A549 treated with ZK216348 at 1 μM for 4 hours (cell line): ENCODE data around the gene DOCK6. TPM values are rescaled to one million over a fixed set of nuclear protein-coding genes. Genes with fewer than 3 reads are reported as not detected.

Experiments used
- total RNA-seq: library from RNA; stranded (reverse); fragments of 200-300 nt; extraction: Qiagen RNA extraction; gene quantifications from 5 replicates; pipeline ENCODE4 v1.2.3, GENCODE V29; 2022; ENCODE audit warnings: low read depth

Gene DOCK6
- 5.3 to 11.8 TPM (median 9.6 TPM) in 5 replicates for total RNA-seq

GRCh38 chr19:11261971-11262839 is at the start of gene DOCK6:
Gene DOCK6, minus strand, starts transcription at chr19:11262524. Its CDS starts 84 bp downstream, at chr19:11262440.

GRCh38 chr19:11295665-11296245 is 33.4 kb upstream of the DOCK6 start, which contains the start of gene TSPAN16:
Gene TSPAN16, plus strand, starts transcription at chr19:11296160. Its CDS starts 138 bp downstream, at chr19:11296298.

GRCh38 chr19:11239377-11240000 is 22.8 kb downstream of the DOCK6 start, which contains the start of gene ANGPTL8:
Gene ANGPTL8, plus strand, starts transcription at chr19:11239619. Its CDS starts 19 bp downstream, at chr19:11239638.

GRCh38 chr19:11197291-11198174 is 64.8 kb downstream of the DOCK6 start, which contains the start of gene KANK2:
Gene KANK2, minus strand, starts transcription at chr19:11197545. Its CDS starts 3,034 bp downstream, at chr19:11194511.

GRCh38 chr19:11155373-11156120 is 106.8 kb downstream of the DOCK6 start, which contains the start of gene SPC24:
Gene SPC24, minus strand, starts transcription at chr19:11155782. Its CDS starts 6 bp downstream, at chr19:11155776.

Other genes starting within 250 kb of the DOCK6 start
- 21.9 to 29.9 TPM (median 27.9 TPM) in 5 replicates for gene LDLR, start 173.1 kb downstream of the DOCK6 start, total RNA-seq
- gene SPC24, start 106.7 kb downstream of the DOCK6 start, total RNA-seq: 14.2 to 17.8 TPM (median 16.2 TPM) in 5 replicates
- 34.6 to 59.3 TPM (median 46.8 TPM) in 5 replicates for gene KANK2, start 65.0 kb downstream of the DOCK6 start, total RNA-seq
- not detected in 5 replicates for gene ANGPTL8, start 22.9 kb downstream of the DOCK6 start, total RNA-seq
- not detected in 5 replicates for gene TSPAN16, start 33.6 kb upstream of the DOCK6 start, total RNA-seq
- 3.2 to 4.8 TPM (median 3.7 TPM) in 5 replicates for gene RAB3D, start 77.1 kb upstream of the DOCK6 start, total RNA-seq
- 85.8 to 127 TPM (median 117 TPM) in 5 replicates for gene TMEM205, start 83.7 kb upstream of the DOCK6 start, total RNA-seq
- gene CCDC159, start 84.0 kb upstream of the DOCK6 start, total RNA-seq: 2.5 to 5.1 TPM (median 4.9 TPM) in 5 replicates
- 5.8 to 10.6 TPM (median 9.4 TPM) in 5 replicates for gene PLPPR2, start 92.9 kb upstream of the DOCK6 start, total RNA-seq
- 1.1 to 2.5 TPM (median 2.1 TPM) in 5 replicates for gene SWSAP1, start 112.1 kb upstream of the DOCK6 start, total RNA-seq
- gene EPOR, start 121.8 kb upstream of the DOCK6 start, total RNA-seq: 2.7 to 6.1 TPM (median 4.9 TPM) in 5 replicates
- gene RGL3, start 156.8 kb upstream of the DOCK6 start, total RNA-seq: 1.7 to 2.7 TPM (median 2.2 TPM) in 5 replicates
- 1.1 to 2.1 TPM (median 1.3 TPM) in 5 replicates for gene ODAD3, start 172.6 kb upstream of the DOCK6 start, total RNA-seq
- 216 to 282 TPM (median 266 TPM) in 5 replicates for gene PRKCSH, start 173.1 kb upstream of the DOCK6 start, total RNA-seq
- 0.05 to 0.19 TPM (median 0.13 TPM) in 3 of 5 replicates, not detected in the others for gene ELAVL3, start 218.5 kb upstream of the DOCK6 start, total RNA-seq
- 2.8 to 4.9 TPM (median 4.0 TPM) in 5 replicates for gene ZNF653, start 243.3 kb upstream of the DOCK6 start, total RNA-seq